Caco-2 (cell line): ENCODE data around the gene TM2D1. TPM values are rescaled to one million over a fixed set of nuclear protein-coding genes. Genes with fewer than 3 reads are reported as not detected.

Source experiments
- Bru-seq: library from RNA; stranded (reverse); fragments of 400-500 nt; gene quantifications from one replicate; lab custom pipeline; 2021; lab: Mats Ljungman, UMichigan
- BruChase-seq, 2 experiments: library from RNA; stranded (reverse); fragments of 400-500 nt; gene quantifications; one replicate each; lab custom pipeline; 2021; lab: Mats Ljungman, UMichigan
- BruUV-seq: library from RNA; stranded (reverse); fragments of 400-500 nt; replicated peaks from 2 replicates; lab custom pipeline; 2021; lab: Mats Ljungman, UMichigan
- CTCF ChIA-PET: fragments of 300-600 bp; sonication (Branson Sonifier 250); formaldehyde crosslinking; loops from one replicate; lab custom pipeline; 2022; ENCODE audit warnings: antibody characterized with exemption; lab: Charles Lee
- POLR2A ChIA-PET: fragments of 300-600 bp; sonication (Branson Sonifier 250); formaldehyde crosslinking; loops from one replicate; lab custom pipeline; 2022; ENCODE audit warnings: antibody characterized with exemption; lab: Charles Lee
- DNase-seq, 2 experiments: peaks; one replicate each; pipeline versions ENCODE4 v3.0.0 to v3.0.0-alpha.2; 2020 to 2022
- H3K27me3 ChIP-seq: replicated peaks from 2 replicates; pipeline ENCODE4 v1.6.0; 2011; ENCODE audit warnings: low read length; ENCODE audit not compliant: control insufficient read depth, insufficient read depth
- H3K36me3 ChIP-seq: 2 replicates; pipeline ENCODE4 v1.5.1; 2011; ENCODE audit warnings: low read length; ENCODE audit not compliant: control insufficient read depth, insufficient read depth
- H3K4me1 ChIP-seq: fragments of 250-450 bp; sonication (Bioruptor Pico); 2 replicates; pipeline ENCODE4 v1.5.1; 2020; ENCODE audit warnings: mild to moderate bottlenecking
- H3K4me3 ChIP-seq: 2 replicates; pipeline ENCODE4 v1.5.1; 2011; ENCODE audit warnings: low read depth, mild to moderate bottlenecking, control low read depth, low read length
- H3K9me3 ChIP-seq: fragments of 250-450 bp; sonication (Bioruptor Pico); 2 replicates; pipeline ENCODE4 v1.5.1; 2020; ENCODE audit warnings: mild to moderate bottlenecking, moderate library complexity
- H3K27ac Mint-ChIP-seq: one replicate; pipeline ENCODE4 v1.8.0; 2022; ENCODE audit warnings: mixed read lengths; ENCODE audit not compliant: unreplicated experiment
- H3K27me3 Mint-ChIP-seq: one replicate; pipeline ENCODE4 v1.8.0; 2022; ENCODE audit warnings: mixed read lengths; ENCODE audit not compliant: insufficient read depth, unreplicated experiment
- H3K36me3 Mint-ChIP-seq: one replicate; pipeline ENCODE4 v1.8.0; 2022; ENCODE audit warnings: mild to moderate bottlenecking, mixed read lengths; ENCODE audit not compliant: insufficient read depth, unreplicated experiment
- H3K4me1 Mint-ChIP-seq: one replicate; pipeline ENCODE4 v1.8.0; 2022; ENCODE audit warnings: low read depth, mixed read lengths; ENCODE audit not compliant: unreplicated experiment
- H3K4me3 Mint-ChIP-seq: one replicate; pipeline ENCODE4 v1.8.0; 2022; ENCODE audit warnings: mild to moderate bottlenecking, moderate library complexity, mixed read lengths; ENCODE audit not compliant: unreplicated experiment
- H3K9me3 Mint-ChIP-seq: one replicate; pipeline ENCODE4 v1.8.0; 2022; ENCODE audit warnings: mixed read lengths; ENCODE audit not compliant: unreplicated experiment
- intact Hi-C: fragments of 100-400 bp; cut with micrococcal nuclease; formaldehyde crosslinking; loops from one replicate; pipeline ENCODE4 v1.10.0; 2022; ENCODE audit not compliant: unreplicated experiment
- long read RNA-seq: library from polyadenylated mRNA; stranded (forward); transcript quantifications from one replicate; pipeline ENCODE4 v2.0.0, GENCODE V29; 2022
- total RNA-seq: library from RNA; stranded (reverse); gene quantifications from 2 replicates; pipeline ENCODE4 v1.2.3, GENCODE V29; 2022
- TF ChIP-seq, protein P1 (sequence below), 2 experiments: fragments of 200-600 bp in 1 of 2; IDR thresholded peaks; 1 replicate in 1 of 2; 2 replicates in 1 of 2; pipeline versions ENCODE4 v1.5.1 to v1.8.0; 2011 to 2022; ENCODE audit warnings: antibody characterized with exemption in 1 of 2, control low read depth in 1 of 2, inconsistent platforms in 1 of 2, low read depth in 1 of 2, low read length in 1 of 2, mild to moderate bottlenecking in 1 of 2, moderate library complexity in 1 of 2; ENCODE audit not compliant: insufficient read depth in 1 of 2, severe bottlenecking in 1 of 2, unreplicated experiment in 1 of 2

TM2D1 gene
- total RNA-seq = 16.3 and 17.3 TPM in 2 replicates
- percentile 73 among the genes with signal in this experiment for Bru-seq, nascent RNA
- percentile 77 among the genes with signal in this experiment for BruChase-seq, experiment 1, labeled RNA remaining after a 2-hour chase
- BruChase-seq, experiment 2, labeled RNA remaining after a 6-hour chase = percentile 73 among the genes with signal in this experiment
- long read RNA-seq, transcript TM2D1-201 (7 exons, 1,250 nt) = major isoform, 14 of 35 reads
- long read RNA-seq, partial matches to known transcripts = 7 of 35 reads
- long read RNA-seq, other reads (novel, unspliced or antisense) = 14 of 35 reads

- intact Hi-C loops = loop anchor here (1.0 kb wide), 1 partner anchor 16 kb away; no protein-coding TSS in a partner anchor
- TF ChIP-seq, protein P1, sequence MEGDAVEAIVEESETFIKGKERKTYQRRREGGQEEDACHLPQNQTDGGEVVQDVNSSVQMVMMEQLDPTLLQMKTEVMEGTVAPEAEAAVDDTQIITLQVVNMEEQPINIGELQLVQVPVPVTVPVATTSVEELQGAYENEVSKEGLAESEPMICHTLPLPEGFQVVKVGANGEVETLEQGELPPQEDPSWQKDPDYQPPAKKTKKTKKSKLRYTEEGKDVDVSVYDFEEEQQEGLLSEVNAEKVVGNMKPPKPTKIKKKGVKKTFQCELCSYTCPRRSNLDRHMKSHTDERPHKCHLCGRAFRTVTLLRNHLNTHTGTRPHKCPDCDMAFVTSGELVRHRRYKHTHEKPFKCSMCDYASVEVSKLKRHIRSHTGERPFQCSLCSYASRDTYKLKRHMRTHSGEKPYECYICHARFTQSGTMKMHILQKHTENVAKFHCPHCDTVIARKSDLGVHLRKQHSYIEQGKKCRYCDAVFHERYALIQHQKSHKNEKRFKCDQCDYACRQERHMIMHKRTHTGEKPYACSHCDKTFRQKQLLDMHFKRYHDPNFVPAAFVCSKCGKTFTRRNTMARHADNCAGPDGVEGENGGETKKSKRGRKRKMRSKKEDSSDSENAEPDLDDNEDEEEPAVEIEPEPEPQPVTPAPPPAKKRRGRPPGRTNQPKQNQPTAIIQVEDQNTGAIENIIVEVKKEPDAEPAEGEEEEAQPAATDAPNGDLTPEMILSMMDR (IDR thresholded peaks at IDR 0.05; ENCODE audit: insufficient read depth in 1 of 2, low read depth in 1 of 2, low read length in 1 of 2, severe bottlenecking in 1 of 2, unreplicated experiment in 1 of 2) = no peak
- no peaks in the 10 kb centered on the region for H3K27me3 Mint-ChIP-seq
- TSS peak; percentile 91 for BruUV-seq
- H3K4me1 Mint-ChIP-seq = no peaks in the 10 kb centered on the region
- peak within 1 kb of the TSS; percentile 59 for H3K4me3 ChIP-seq
- no peaks in the 10 kb centered on the region for H3K36me3 ChIP-seq
- ChIA-PET POLR2A (no interaction called here), CTCF (no interaction called here)
- H3K27ac Mint-ChIP-seq = peak within 1 kb of the TSS; percentile 100
- DNase-seq = peak; percentile 84 to 85
- H3K9me3 ChIP-seq = no peaks in the 10 kb centered on the region
- no peaks in the 10 kb centered on the region for H3K27me3 ChIP-seq
- no peaks in the 10 kb centered on the region for H3K4me1 ChIP-seq
- H3K9me3 Mint-ChIP-seq = no peaks in the 10 kb centered on the region
- peak within 1 kb of the TSS; percentile 98 for H3K4me3 Mint-ChIP-seq
- H3K36me3 Mint-ChIP-seq = peaks cover 19% of the 10 kb centered on the region
Observed at GRCh38 chr1:61724813-61725694, at the start of gene TM2D1. TM2D1 (minus strand) TSS chr1:61725141; CDS start chr1:61725120, 21 bp downstream.

GRCh38 chr1:61770131-61770530 is 45.2 kb upstream of the TM2D1 start:
- Histone ChIP-seq H3K36me3 (no peaks in the 10 kb centered on the region), H3K4me3 (no peak overlapping the region), H3K27me3 (no peaks in the 10 kb centered on the region), H3K4me1 (no peaks in the 10 kb centered on the region), H3K9me3 (no peaks in the 10 kb centered on the region)
- no peak for DNase-seq
- TF ChIP-seq, protein P1 (IDR thresholded peaks at IDR 0.05; ENCODE audit: insufficient read depth in 1 of 2, low read depth in 1 of 2, low read length in 1 of 2, severe bottlenecking in 1 of 2, unreplicated experiment in 1 of 2) = no peak
- CTCF ChIA-PET = no interaction called here
- H3K4me3 Mint-ChIP-seq = no peak overlapping the region
- H3K27ac Mint-ChIP-seq = no peak overlapping the region
- no peaks in the 10 kb centered on the region for H3K9me3 Mint-ChIP-seq
- H3K4me1 Mint-ChIP-seq = no peaks in the 10 kb centered on the region
- no TSS peak for BruUV-seq
- H3K27me3 Mint-ChIP-seq = no peaks in the 10 kb centered on the region
- POLR2A ChIA-PET = no interaction called here
- intact Hi-C loops = no loop called here
- H3K36me3 Mint-ChIP-seq = peaks cover 34% of the 10 kb centered on the region

GRCh38 chr1:61757950-61758349 is 33.0 kb upstream of the TM2D1 start:
- H3K4me1 Mint-ChIP-seq = no peaks in the 10 kb centered on the region
- H3K4me3 Mint-ChIP-seq = no peak overlapping the region
- intact Hi-C loops = no loop called here
- no peaks in the 10 kb centered on the region for H3K27me3 ChIP-seq
- H3K4me1 ChIP-seq = peaks cover 8% of the 10 kb centered on the region; the same call in 1 of the 2 replicates
- H3K27me3 Mint-ChIP-seq = no peaks in the 10 kb centered on the region
- H3K9me3 Mint-ChIP-seq = no peaks in the 10 kb centered on the region
- BruUV-seq = no TSS peak
- peaks cover 18% of the 10 kb centered on the region for H3K36me3 Mint-ChIP-seq
- H3K4me3 ChIP-seq = no peak overlapping the region
- H3K27ac Mint-ChIP-seq = no peak overlapping the region
- no peaks in the 10 kb centered on the region for H3K9me3 ChIP-seq
- CTCF ChIA-PET = no interaction called here
- TF ChIP-seq, protein P1 (IDR thresholded peaks at IDR 0.05; ENCODE audit: insufficient read depth in 1 of 2, low read depth in 1 of 2, low read length in 1 of 2, severe bottlenecking in 1 of 2, unreplicated experiment in 1 of 2) = no peak
- no peak for DNase-seq
- POLR2A ChIA-PET = no interaction called here
- H3K36me3 ChIP-seq = no peaks in the 10 kb centered on the region
